H1 (cell line): Measurements from ENCODE around the gene GSDMA. TPM values are rescaled to one million over a fixed set of nuclear protein-coding genes. Genes with fewer than 3 reads are reported as not detected.

ENCODE experiments used
- CTCF ChIA-PET: fragments of 300-600 bp; sonication (Branson Sonifier 250); formaldehyde crosslinking; loops from one replicate; lab custom pipeline; 2021; ENCODE audit not compliant: partially characterized antibody; lab: Charles Lee
- POLR2A ChIA-PET: fragments of 300-600 bp; sonication (Branson Sonifier 250); formaldehyde crosslinking; loops from one replicate; lab custom pipeline; 2021; ENCODE audit warnings: inconsistent platforms; ENCODE audit not compliant: partially characterized antibody; lab: Charles Lee
- DNase-seq, 2 experiments: peaks; one replicate each; pipeline versions ENCODE4 v3.0.0 to v3.0.0-alpha.2; 2010 to 2022; ENCODE audit warnings: low spot score in 2 of 2, low read depth in 1 of 2, mixed read lengths in 1 of 2
- FAIRE-seq: peaks from 2 replicates; lab custom pipeline; 2011; peaks lifted over from hg19 to GRCh38; lab: Jason Lieb, UNC
- H2AFZ ChIP-seq: 2 replicates; pipeline ENCODE4 v1.8.1; 2012; ENCODE audit warnings: low read length, inconsistent platforms
- H2AK5ac ChIP-seq: 2 replicates; pipeline ENCODE4 v1.6.1; 2013; ENCODE audit warnings: low read depth, low read length
- H2BK120ac ChIP-seq: replicated peaks from 2 replicates; pipeline ENCODE3; 2013; ENCODE audit warnings: low read depth, low read length, inconsistent platforms
- H2BK12ac ChIP-seq: 2 replicates; pipeline ENCODE4 v1.6.1; 2013; ENCODE audit warnings: low read depth, low read length
- H2BK15ac ChIP-seq: 2 replicates; pipeline ENCODE4 v1.6.1; 2013; ENCODE audit warnings: low read length
- H2BK20ac ChIP-seq: 2 replicates; pipeline ENCODE4 v1.6.1; 2013; ENCODE audit warnings: low read length
- H2BK5ac ChIP-seq: 2 replicates; pipeline ENCODE4 v1.6.1; 2013; ENCODE audit warnings: low read depth, low read length
- H3K14ac ChIP-seq: 2 replicates; pipeline ENCODE4 v1.6.1; 2013; ENCODE audit warnings: inconsistent platforms; ENCODE audit not compliant: insufficient read length
- H3K18ac ChIP-seq: 2 replicates; pipeline ENCODE4 v1.6.1; 2013; ENCODE audit warnings: low read length; ENCODE audit errors: extremely low read depth
- H3K23ac ChIP-seq: 2 replicates; pipeline ENCODE4 v1.6.1; 2013; ENCODE audit warnings: inconsistent platforms; ENCODE audit not compliant: insufficient read length
- H3K23me2 ChIP-seq: 2 replicates; pipeline ENCODE4 v1.6.1; 2013; ENCODE audit warnings: low read depth, low read length
- H3K27ac ChIP-seq: 2 replicates; pipeline ENCODE4 v1.6.1; 2011; ENCODE audit warnings: low read depth, low read length, inconsistent platforms
- H3K27me3 ChIP-seq, 4 experiments: replicated peaks in 1 of 4; 1 replicate in 1 of 4; 2 replicates in 3 of 4; pipeline versions ENCODE4 v1.6.1 to v1.8.1; 2011 to 2013; ENCODE audit warnings: low read length in 3 of 4, mild to moderate bottlenecking in 3 of 4, inconsistent platforms in 2 of 4, mixed read lengths in 2 of 4, moderate library complexity in 1 of 4; ENCODE audit not compliant: control insufficient read depth in 3 of 4, insufficient read depth in 3 of 4; ENCODE audit errors: extremely low read depth in 1 of 4
- H3K36me3 ChIP-seq, 4 experiments: 2 replicates each; pipeline versions ENCODE4 v1.6.1 to v1.8.1; 2011 to 2013; ENCODE audit warnings: mild to moderate bottlenecking in 4 of 4, low read length in 3 of 4, moderate library complexity in 2 of 4, control low read depth in 1 of 4, inconsistent platforms in 1 of 4; ENCODE audit not compliant: insufficient read depth in 4 of 4, control insufficient read depth in 2 of 4
- H3K4ac ChIP-seq: replicated peaks from 2 replicates; pipeline ENCODE3; 2013; ENCODE audit warnings: low read length, low read depth, mixed read lengths, inconsistent platforms; ENCODE audit not compliant: insufficient read length
- H3K4me1 ChIP-seq, 4 experiments: replicated peaks in 1 of 4; 1 replicate in 1 of 4; 2 replicates in 3 of 4; pipeline versions ENCODE4 v1.6.1 to v1.8.1; 2011 to 2013; ENCODE audit warnings: low read length in 3 of 4, inconsistent platforms in 2 of 4, mixed read lengths in 1 of 4; ENCODE audit not compliant: insufficient read depth in 4 of 4, control insufficient read depth in 3 of 4
- H3K4me2 ChIP-seq, 2 experiments: 2 replicates each; pipeline versions ENCODE4 v1.6.1 to v1.8.1; 2011 to 2013; ENCODE audit warnings: low read depth in 2 of 2, low read length in 2 of 2, control low read depth in 1 of 2, inconsistent platforms in 1 of 2, mild to moderate bottlenecking in 1 of 2; ENCODE audit not compliant: insufficient read depth in 1 of 2
- H3K4me3 ChIP-seq, 4 experiments: fragments of 200-600, 300-600 bp in 1 of 4; sonication (generic), shearing (Covaris generic), sonication (Bioruptor Twin) in 1 of 4; 2 replicates each; pipeline versions ENCODE4 v1.5.1 to v1.8.1; 2011 to 2016; ENCODE audit warnings: low read length in 4 of 4, low read depth in 3 of 4, control low read depth in 2 of 4, inconsistent platforms in 2 of 4, mild to moderate bottlenecking in 2 of 4, mixed read lengths in 1 of 4, moderate library complexity in 1 of 4; ENCODE audit not compliant: insufficient read depth in 2 of 4; ENCODE audit errors: extremely low read depth in 1 of 4
- H3K56ac ChIP-seq: replicated peaks from 2 replicates; pipeline ENCODE3; 2013; ENCODE audit warnings: low read depth, mild to moderate bottlenecking, mixed read lengths, low read length, inconsistent platforms; ENCODE audit not compliant: insufficient read length
- H3K79me1 ChIP-seq: 2 replicates; pipeline ENCODE4 v1.6.1; 2013; ENCODE audit warnings: low read depth, low read length, control low read depth
- H3K79me2 ChIP-seq, 2 experiments: 2 replicates each; pipeline versions ENCODE4 v1.6.1 to v1.8.1; 2012 to 2013; ENCODE audit warnings: low read length in 2 of 2, mild to moderate bottlenecking in 2 of 2, inconsistent platforms in 1 of 2; ENCODE audit not compliant: insufficient read depth in 2 of 2, control insufficient read depth in 1 of 2
- H3K9ac ChIP-seq, 4 experiments: replicated peaks in 1 of 4; 1 replicate in 1 of 4; 2 replicates in 3 of 4; pipeline versions ENCODE4 v1.6.1 to v1.8.1; 2011 to 2013; ENCODE audit warnings: low read depth in 3 of 4, low read length in 3 of 4, control low read depth in 2 of 4, mild to moderate bottlenecking in 2 of 4, moderate library complexity in 2 of 4, inconsistent platforms in 1 of 4; ENCODE audit errors: extremely low read depth in 1 of 4
- H3K9me3 ChIP-seq, 2 experiments: 2 replicates each; pipeline versions ENCODE4 v1.6.1 to v1.8.1; 2012 to 2013; ENCODE audit warnings: mild to moderate bottlenecking in 2 of 2, moderate library complexity in 2 of 2, control low read depth in 1 of 2, inconsistent platforms in 1 of 2, low read depth in 1 of 2, low read length in 1 of 2, mixed read lengths in 1 of 2; ENCODE audit not compliant: insufficient read depth in 2 of 2
- H4K20me1 ChIP-seq, 2 experiments: replicated peaks in 1 of 2; 2 replicates each; pipeline versions ENCODE3 to v1.8.1; 2011 to 2013; ENCODE audit warnings: inconsistent platforms in 2 of 2, low read length in 2 of 2, mild to moderate bottlenecking in 1 of 2; ENCODE audit not compliant: insufficient read depth in 2 of 2, control insufficient read depth in 1 of 2
- H4K5ac ChIP-seq: 2 replicates; pipeline ENCODE4 v1.6.1; 2013; ENCODE audit warnings: low read length, low read depth, mixed read lengths, inconsistent platforms; ENCODE audit not compliant: insufficient read length
- H4K8ac ChIP-seq: 2 replicates; pipeline ENCODE4 v1.8.0; 2013; ENCODE audit warnings: mild to moderate bottlenecking, moderate library complexity, low read length, inconsistent platforms; ENCODE audit not compliant: insufficient read depth; ENCODE audit errors: extremely low read depth
- H4K91ac ChIP-seq: replicated peaks from 2 replicates; pipeline ENCODE3; 2013; ENCODE audit warnings: low read length, mixed read lengths, inconsistent platforms; ENCODE audit not compliant: insufficient read length
- GTF2F1 ChIP-seq: IDR thresholded peaks from 2 replicates; pipeline ENCODE4 v1.6.1; 2012; ENCODE audit warnings: low read depth, low read length, improper control_type of control experiment, borderline replicate concordance
- USF2 ChIP-seq: IDR thresholded peaks from 2 replicates; pipeline ENCODE4 v1.6.1; 2011; ENCODE audit warnings: low read length, improper control_type of control experiment
- WGBS, 2 experiments: shearing (Covaris generic) in 1 of 2; methylation state at CpG; one replicate each; pipeline versions ENCODE4 v1.1.6 to v1.1.7; 2013 to 2015; ENCODE audit warnings: low lambda C conversion rate in 2 of 2, mixed read lengths in 2 of 2, inconsistent platforms in 1 of 2, low coverage in 1 of 2, missing lambda C conversion rate in 1 of 2; ENCODE audit not compliant: insufficient replicate concordance in 2 of 2, insufficient coverage in 1 of 2, insufficient read length in 1 of 2; ENCODE audit errors: extremely low coverage in 1 of 2, missing lambda C conversion rate in 1 of 2; 5-methylcytosine and 5-hydroxymethylcytosine counted together
- polyA plus RNA-seq, 7 experiments: library from polyadenylated mRNA; depleted of rRNA in 3 of 7; stranded (reverse) in 5 of 7; unstranded in 2 of 7; fragments of >200 nt in 5 of 7; fragments of 200-250 nt in 2 of 7; gene quantifications; 1 replicate in 5 of 7; 2 replicates in 1 of 7; 4 replicates in 1 of 7; pipeline versions ENCODE4 v1.2.1 to v1.2.3, GENCODE V29; 2011 to 2013; ENCODE audit warnings: missing spikeins in 2 of 7, mixed read lengths in 2 of 7
- total RNA-seq: library from RNA; stranded (reverse); fragmentation: NEBNext Ultra II Directional; extraction: Animal tissue kit (Norgen Biotek cat#: 25700); gene quantifications from 2 replicates; pipeline ENCODE4 v1.2.1, GENCODE V29; 2021

The GSDMA gene
- total and polyA plus RNA-seq, 2 of the 8 experiments (the other 6 are each of a cell fraction or from before 2014, with no cell fraction given) = 0.03 TPM; not detected in 1

- peaks cover 0 to 2% (median 0%) of the 10 kb centered on the region in 4 experiments; a peak in 2 of 7 replicates for H3K27me3 ChIP-seq
- DNase-seq (no peak), FAIRE-seq (no peak)
- H3K27ac ChIP-seq = no peak overlapping the region
- no peak overlapping the region for H3K4me2 ChIP-seq
- H3K23ac ChIP-seq = no peak overlapping the region
- no peaks in the 10 kb centered on the region; a peak in 1 of 4 replicates for H3K9me3 ChIP-seq
- H3K4me3 ChIP-seq = no peak overlapping the region
- H3K23me2 ChIP-seq = no peaks in the 10 kb centered on the region
- H2BK5ac ChIP-seq = no peak overlapping the region
- H3K36me3 ChIP-seq = peaks cover 0 to 3% (median 0%) of the 10 kb centered on the region in 4 experiments; a peak in 1 of 8 replicates
- H4K5ac ChIP-seq = no peak overlapping the region
- no peak overlapping the region for H3K56ac ChIP-seq
- H4K20me1 ChIP-seq = no peaks in the 10 kb centered on the region
- no peak overlapping the region for H2BK120ac ChIP-seq
- TF ChIP-seq USF2 = 0 out of 2 replicates have a peak, but pooled peaks have one; percentile 6
- TF ChIP-seq GTF2F1 = no peak
- WGBS, 2 experiments = 89% methylated on average over 16 of the region's 18 CpGs; no CpG with 5 or more reads in 1 of the 2 experiments
- no peak overlapping the region for H3K9ac ChIP-seq
- peaks cover 0 to 24% (median 17%) of the 10 kb centered on the region in 4 experiments; a peak in 6 of 7 replicates for H3K4me1 ChIP-seq
- 0 out of 2 replicates have a peak overlapping the region, but pooled peaks have one; percentile 35 for H2AFZ ChIP-seq
- H3K14ac ChIP-seq = no peak overlapping the region
- H3K4ac ChIP-seq = no peak overlapping the region
- ChIA-PET POLR2A (interaction anchor here (0.7 to 4.6 kb wide), 6 partner anchors 11 to 99 kb away, joined by 3 to 42 read pairs (median 5); partner anchors contain the start of gene PSMD3), CTCF (interaction anchor here (0.7 to 15.0 kb wide), 27 partner anchors 13 to 302 kb away, joined by 3 to 428 read pairs (median 4); partner anchors contain the start of gene NR1D1)
- H3K79me1 ChIP-seq = 0 out of 2 replicates have a peak, but pooled peaks cover 2% of the 10 kb centered on the region
- H2AK5ac ChIP-seq = no peak overlapping the region
- no peak overlapping the region for H2BK15ac ChIP-seq
- H2BK12ac ChIP-seq = 0 out of 2 replicates have a peak overlapping the region, but pooled peaks have one; percentile 18
- no peaks in the 10 kb centered on the region for H3K79me2 ChIP-seq
- 0 out of 2 replicates have a peak overlapping the region, but pooled peaks have one; percentile 22 for H4K8ac ChIP-seq
- H2BK20ac ChIP-seq = no peak overlapping the region
- H3K18ac ChIP-seq = no peak overlapping the region
- H4K91ac ChIP-seq = no peak overlapping the region
Observed at GRCh38 chr17:40014375-40014980, 51.7 kb downstream of the GSDMA start.
